K562 treated with DMSO at 1 percent for 48 hours (cell line): ENCODE measurements around the gene SNAP91. TPM values are rescaled to one million over a fixed set of nuclear protein-coding genes. Genes with fewer than 3 reads are reported as not detected.

Experiments
- total RNA-seq: library from RNA; unstranded; fragments of 300-600 nt; gene quantifications from 2 replicates; pipeline ENCODE4 v1.2.3, GENCODE V29; 2022; ENCODE audit warnings: low replicate concordance; ENCODE audit errors: extremely low read depth

SNAP91 gene, protein sequence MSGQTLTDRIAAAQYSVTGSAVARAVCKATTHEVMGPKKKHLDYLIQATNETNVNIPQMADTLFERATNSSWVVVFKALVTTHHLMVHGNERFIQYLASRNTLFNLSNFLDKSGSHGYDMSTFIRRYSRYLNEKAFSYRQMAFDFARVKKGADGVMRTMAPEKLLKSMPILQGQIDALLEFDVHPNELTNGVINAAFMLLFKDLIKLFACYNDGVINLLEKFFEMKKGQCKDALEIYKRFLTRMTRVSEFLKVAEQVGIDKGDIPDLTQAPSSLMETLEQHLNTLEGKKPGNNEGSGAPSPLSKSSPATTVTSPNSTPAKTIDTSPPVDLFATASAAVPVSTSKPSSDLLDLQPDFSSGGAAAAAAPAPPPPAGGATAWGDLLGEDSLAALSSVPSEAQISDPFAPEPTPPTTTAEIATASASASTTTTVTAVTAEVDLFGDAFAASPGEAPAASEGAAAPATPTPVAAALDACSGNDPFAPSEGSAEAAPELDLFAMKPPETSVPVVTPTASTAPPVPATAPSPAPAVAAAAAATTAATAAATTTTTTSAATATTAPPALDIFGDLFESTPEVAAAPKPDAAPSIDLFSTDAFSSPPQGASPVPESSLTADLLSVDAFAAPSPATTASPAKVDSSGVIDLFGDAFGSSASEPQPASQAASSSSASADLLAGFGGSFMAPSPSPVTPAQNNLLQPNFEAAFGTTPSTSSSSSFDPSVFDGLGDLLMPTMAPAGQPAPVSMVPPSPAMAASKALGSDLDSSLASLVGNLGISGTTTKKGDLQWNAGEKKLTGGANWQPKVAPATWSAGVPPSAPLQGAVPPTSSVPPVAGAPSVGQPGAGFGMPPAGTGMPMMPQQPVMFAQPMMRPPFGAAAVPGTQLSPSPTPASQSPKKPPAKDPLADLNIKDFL
- total RNA-seq: not detected in 2 replicates

DNA sequence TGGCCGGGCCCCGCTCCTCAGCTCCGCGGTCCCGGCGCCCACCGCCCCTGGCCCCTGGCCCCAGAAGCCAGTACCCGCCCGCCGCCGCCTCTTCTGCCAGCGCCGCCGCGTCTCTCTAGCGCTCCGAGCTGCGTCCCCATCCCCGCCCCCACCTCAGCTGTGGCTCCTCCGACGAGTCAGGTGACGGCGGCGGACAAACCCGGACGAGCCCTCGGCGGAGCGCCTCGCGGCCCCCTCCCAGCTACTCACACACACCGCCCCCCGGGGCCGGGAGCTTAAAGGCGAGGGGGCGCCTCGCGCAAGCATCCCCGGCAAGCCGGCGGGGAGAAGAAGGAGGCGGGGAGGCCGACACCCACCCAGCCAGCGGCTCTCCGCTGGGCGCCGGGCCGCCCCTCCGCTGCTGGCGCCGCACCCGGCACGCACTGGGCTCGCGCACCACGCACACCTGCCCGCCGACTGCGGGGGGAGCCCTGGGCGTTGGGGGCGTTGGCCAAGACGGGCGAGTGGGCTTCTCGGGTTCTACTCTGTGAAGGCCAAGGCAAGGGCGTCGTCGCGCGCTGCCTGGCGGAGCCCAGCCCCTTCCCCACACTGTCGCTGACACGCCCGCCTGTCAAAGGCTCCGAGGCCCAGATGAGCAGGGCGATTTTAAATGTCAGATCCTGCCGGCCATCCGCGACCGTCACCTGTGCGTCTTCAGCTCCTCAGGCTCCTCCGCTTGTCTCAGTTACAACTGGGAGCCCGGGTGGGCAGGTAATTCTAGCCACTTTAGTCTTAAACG is at the start of gene SNAP91:
Gene SNAP91, minus strand, starts transcription at position 132 of the 778 bp plus-strand sequence. CDS start 1,174 bp downstream, outside the sequence.

DNA sequence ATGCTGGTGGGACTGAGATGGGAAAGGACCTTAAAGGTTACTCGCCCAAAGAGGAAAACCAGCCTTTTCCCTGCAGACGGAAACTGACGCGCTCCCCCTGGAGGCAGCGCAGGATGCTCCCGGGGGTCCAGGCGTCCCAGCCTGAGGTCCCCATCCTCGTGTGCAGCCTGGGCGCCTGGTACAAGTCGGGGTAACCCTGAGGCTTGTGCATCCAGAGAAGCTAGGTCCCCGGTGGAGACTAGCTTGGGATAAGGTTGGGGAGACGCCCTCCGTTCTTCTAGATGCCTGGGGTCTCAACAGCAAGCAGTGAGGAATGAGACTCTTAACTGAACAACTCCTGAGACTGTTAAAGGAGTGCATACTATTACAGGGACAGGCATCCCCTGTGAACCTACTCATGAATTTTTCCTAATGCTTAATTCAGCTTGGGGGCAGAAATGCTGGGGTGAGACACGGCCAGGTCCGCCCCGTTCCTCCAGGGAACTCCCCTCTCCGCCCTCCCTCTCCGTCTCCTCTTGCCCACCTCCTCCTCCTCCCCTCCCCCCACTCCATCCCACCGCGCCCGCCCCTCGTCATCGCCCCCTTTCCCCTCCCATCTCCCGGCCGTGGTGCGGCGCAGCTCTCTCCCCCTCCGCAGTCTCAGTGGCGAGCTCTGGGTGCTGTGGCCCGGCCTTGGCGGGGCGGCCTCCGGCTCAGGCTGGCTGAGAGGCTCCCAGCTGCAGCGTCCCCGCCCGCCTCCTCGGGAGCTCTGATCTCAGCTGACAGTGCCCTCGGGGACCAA is 196.8 kb downstream of the SNAP91 start, which contains the start of gene PRSS35:
Gene PRSS35, plus strand, starts transcription at position 634 of the 781 bp plus-strand sequence. CDS start 10,908 bp downstream, outside the sequence.

Other genes starting within 250 kb of the SNAP91 start
- not detected in 2 replicates for gene PRSS35, start 196.6 kb downstream of the SNAP91 start, total RNA-seq
- not detected in 2 replicates for gene RIPPLY2, start 144.3 kb upstream of the SNAP91 start, total RNA-seq
- gene CYB5R4, start 150.6 kb upstream of the SNAP91 start, total RNA-seq: not detected in 2 replicates